Naive thymus-derived CD4-positive, alpha-beta T cell (primary cell): ENCODE results near the gene PTH2. TPM values are rescaled to one million over a fixed set of nuclear protein-coding genes. Genes with fewer than 3 reads are reported as not detected.

Experiments
- ATAC-seq: fragments of 150-1000 bp; cut with Tn5 transposase; 2 replicates; pipeline ENCODE4 v1.10.0; 2021; ENCODE audit warnings: mild to moderate bottlenecking, moderate library complexity
- CTCF ChIA-PET: fragments of 350-600 bp; sonication (Branson Sonifier 250); formaldehyde crosslinking; loops from one replicate; lab custom pipeline; 2021; ENCODE audit warnings: antibody characterized with exemption; lab: Charles Lee
- POLR2A ChIA-PET: fragments of 350-600 bp; sonication (Branson Sonifier 250); formaldehyde crosslinking; loops from one replicate; lab custom pipeline; 2021; ENCODE audit warnings: antibody characterized with exemption, inconsistent platforms; lab: Charles Lee
- DNase-seq, 9 donors: peaks; one replicate each; pipeline versions ENCODE4 v3.0.0 to v3.0.0-alpha.2; 2020 to 2022; ENCODE audit warnings: mixed read lengths in 1 of 9
- H3K27ac ChIP-seq: one replicate; pipeline ENCODE4 v1.7.0; 2013; ENCODE audit warnings: mild to moderate bottlenecking, low read depth, low read length, moderate library complexity
- H3K27me3 ChIP-seq, 2 donors: one replicate each; pipeline ENCODE4 v1.7.0; 2013; ENCODE audit warnings: low read length in 2 of 2, mild to moderate bottlenecking in 2 of 2, moderate library complexity in 2 of 2; ENCODE audit not compliant: control insufficient read depth in 2 of 2, insufficient read depth in 2 of 2
- H3K36me3 ChIP-seq, 3 experiments: 1 replicate in 2 of 3; 2 replicates in 1 of 3; pipeline ENCODE4 v1.7.0; 2013; ENCODE audit warnings: low read length in 3 of 3, mild to moderate bottlenecking in 3 of 3, moderate library complexity in 1 of 3; ENCODE audit not compliant: insufficient read depth in 3 of 3, control insufficient read depth in 2 of 3
- H3K4me1 ChIP-seq, 2 donors: one replicate each; pipeline ENCODE4 v1.7.0; 2013; ENCODE audit warnings: low read length in 2 of 2, mild to moderate bottlenecking in 2 of 2, moderate library complexity in 1 of 2; ENCODE audit not compliant: control insufficient read depth in 2 of 2, insufficient read depth in 2 of 2
- H3K4me3 ChIP-seq: 2 replicates; pipeline ENCODE4 v1.7.0; 2013; ENCODE audit warnings: mild to moderate bottlenecking, low read length
- H3K9me3 ChIP-seq, 3 experiments: 1 replicate in 2 of 3; 2 replicates in 1 of 3; pipeline ENCODE4 v1.7.0; 2013; ENCODE audit warnings: low read length in 3 of 3; ENCODE audit not compliant: control insufficient read depth in 2 of 3
- H3K27ac Mint-ChIP-seq, 9 donors: one replicate each; pipeline ENCODE4 v1.8.0; 2020 to 2022; ENCODE audit warnings: mixed read lengths in 9 of 9, mild to moderate bottlenecking in 8 of 9, moderate library complexity in 5 of 9, inconsistent platforms in 2 of 9
- H3K27me3 Mint-ChIP-seq, 5 donors: one replicate each; pipeline ENCODE4 v1.8.0; 2021 to 2022; ENCODE audit warnings: mixed read lengths in 5 of 5, mild to moderate bottlenecking in 1 of 5
- H3K36me3 Mint-ChIP-seq, 5 donors: one replicate each; pipeline ENCODE4 v1.8.0; 2020 to 2022; ENCODE audit warnings: mixed read lengths in 5 of 5, mild to moderate bottlenecking in 3 of 5, inconsistent platforms in 1 of 5
- H3K4me1 Mint-ChIP-seq, 7 donors: one replicate each; pipeline ENCODE4 v1.8.0; 2020 to 2022; ENCODE audit warnings: mixed read lengths in 7 of 7, mild to moderate bottlenecking in 3 of 7, inconsistent platforms in 1 of 7
- H3K4me3 Mint-ChIP-seq, 10 donors: one replicate each; pipeline ENCODE4 v1.8.0; 2020 to 2022; ENCODE audit warnings: mild to moderate bottlenecking in 10 of 10, mixed read lengths in 10 of 10, moderate library complexity in 6 of 10, inconsistent platforms in 2 of 10
- H3K9me3 Mint-ChIP-seq, 11 donors: one replicate each; pipeline ENCODE4 v1.8.0; 2020 to 2022; ENCODE audit warnings: mixed read lengths in 11 of 11, mild to moderate bottlenecking in 4 of 11, inconsistent platforms in 1 of 11, moderate library complexity in 1 of 11
- intact Hi-C, 2 donors: fragments of 100-400 bp; cut with micrococcal nuclease; formaldehyde crosslinking; loops; one replicate each; pipeline ENCODE4 v1.15.1; 2023
- polyA plus RNA-seq, 2 donors: library from polyadenylated mRNA; unstranded; fragments of 300-500 nt; fragmentation: Illumina TruSeq; gene quantifications; one replicate each; pipeline ENCODE4 v1.2.3, GENCODE V29; 2021
- total RNA-seq, 6 experiments: library from RNA in 5 of 6; stranded (reverse) in 5 of 6; gene quantifications; 1 replicate in 5 of 6; 2 replicates in 1 of 6; pipeline ENCODE4 v1.2.3 and lab custom pipeline; 2021 to 2026

Gene PTH2
- total and polyA plus RNA-seq, 7 experiments from 2014 or later = not detected

DNA sequence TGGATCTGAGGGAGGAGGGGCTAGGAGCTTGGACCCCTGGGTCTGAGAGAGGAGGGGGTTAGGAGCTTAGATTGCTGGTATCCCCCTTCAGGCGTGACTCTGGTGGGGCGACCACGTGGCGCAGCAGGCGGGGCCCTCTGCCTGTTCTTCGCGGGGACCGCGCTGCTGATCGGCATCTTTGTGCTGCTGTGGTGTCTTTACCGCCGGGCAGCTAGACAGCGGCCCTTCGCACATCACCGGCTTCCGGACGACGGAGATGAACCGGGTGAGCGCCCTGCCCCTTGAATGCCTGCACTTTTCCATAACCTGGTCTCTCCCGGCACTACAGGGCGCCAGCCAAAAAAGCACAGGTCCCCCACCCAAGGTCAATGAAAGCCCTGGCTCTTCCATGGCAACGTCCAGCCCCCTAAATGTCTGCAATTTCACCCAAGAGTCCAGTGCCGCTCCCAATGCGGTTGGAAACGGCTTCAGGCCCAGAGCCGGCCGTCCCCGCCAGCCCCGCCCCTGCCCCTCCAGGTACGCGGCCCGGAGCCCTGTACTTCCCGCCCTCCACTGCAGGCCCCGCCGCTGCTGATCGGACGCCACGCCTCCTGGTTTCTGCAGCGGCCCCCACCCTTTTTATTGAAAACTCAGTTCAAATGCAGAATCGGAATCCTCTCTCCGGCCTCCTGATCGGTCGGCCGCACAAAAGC is 4.8 kb upstream of the PTH2 start:
- Mint-ChIP-seq H3K9me3 (peaks cover 0 to 6% (median 0%) of the 10 kb centered on the region in 11 donors), H3K36me3 (peaks cover 0 to 8% (median 0%) of the 10 kb centered on the region in 5 donors), H3K27me3 (peaks cover 79 to 92% (median 87%) of the 10 kb centered on the region in 5 donors), H3K4me1 (peaks cover 42 to 70% (median 55%) of the 10 kb centered on the region in 7 donors), H3K27ac (peak overlapping the region in 1 of 9 donors; percentile 9), H3K4me3 (peak overlapping the region in 9 of 10 donors; percentile 54 to 66 (median 62))
- no peaks in the 10 kb centered on the region for H3K36me3 ChIP-seq
- no peak for DNase-seq
- intact Hi-C loops = no loop called here
- peak overlapping the region; percentile 27 for H3K4me3 ChIP-seq
- H3K9me3 ChIP-seq = no peaks in the 10 kb centered on the region
- peaks cover 13 to 55% of the 10 kb centered on the region in 2 donors for H3K27me3 ChIP-seq
- ChIA-PET POLR2A (interaction anchor here (1.6 kb wide), 1 partner anchor 10 kb away, joined by 4 read pairs; no protein-coding TSS in a partner anchor), CTCF (interaction anchor here (1.0 kb wide), 1 partner anchor 11 kb away, joined by 3 read pairs; no protein-coding TSS in a partner anchor)
- peaks cover 20 to 35% of the 10 kb centered on the region in 2 donors for H3K4me1 ChIP-seq
- H3K27ac ChIP-seq = no peak overlapping the region
- no peak for ATAC-seq

DNA sequence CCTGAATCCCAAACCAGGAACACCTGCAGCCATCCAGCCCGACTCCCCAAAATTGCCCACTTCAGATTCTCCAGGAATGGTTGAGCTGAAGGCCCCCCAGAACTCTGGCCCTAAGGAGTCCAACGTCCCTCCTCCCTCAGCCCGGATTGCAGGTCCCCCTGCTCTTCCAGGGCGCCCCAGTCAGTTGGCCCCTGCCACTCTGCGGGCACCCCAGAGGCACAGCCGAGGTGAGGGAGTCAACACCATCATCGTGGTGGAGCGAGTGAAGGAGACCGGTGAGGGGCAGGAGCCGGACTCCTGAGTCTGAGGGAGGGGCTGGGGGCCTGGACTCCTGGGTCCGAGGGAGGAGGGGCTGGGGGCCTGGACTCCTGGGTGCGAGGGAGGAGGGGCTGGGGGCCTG is 4.1 kb upstream of the PTH2 start:
- Mint-ChIP-seq H3K27ac (peak overlapping the region in 1 of 9 donors; percentile 81), H3K36me3 (peaks cover 0 to 8% (median 0%) of the 10 kb centered on the region in 5 donors), H3K9me3 (peaks cover 0 to 7% (median 0%) of the 10 kb centered on the region in 11 donors), H3K4me1 (peaks cover 43 to 74% (median 59%) of the 10 kb centered on the region in 7 donors), H3K27me3 (peaks cover 78 to 90% (median 89%) of the 10 kb centered on the region in 5 donors), H3K4me3 (peak overlapping the region in 7 of 10 donors; percentile 0 to 62 (median 50))
- no peak for ATAC-seq
- CTCF ChIA-PET = interaction anchor here (0.5 to 1.0 kb wide), 2 partner anchors 10 to 899 kb away, joined by 3 read pairs; no protein-coding TSS in a partner anchor
- Histone ChIP-seq H3K27ac (no peak overlapping the region), H3K9me3 (no peaks in the 10 kb centered on the region), H3K4me1 (peaks cover 25 to 35% of the 10 kb centered on the region in 2 donors), H3K36me3 (no peaks in the 10 kb centered on the region), H3K4me3 (no peak overlapping the region), H3K27me3 (peaks cover 15 to 52% of the 10 kb centered on the region in 2 donors)
- POLR2A ChIA-PET = interaction anchor here (1.6 kb wide), 1 partner anchor 9 kb away, joined by 4 read pairs; no protein-coding TSS in a partner anchor
- intact Hi-C loops = no loop called here
- no peak for DNase-seq

DNA sequence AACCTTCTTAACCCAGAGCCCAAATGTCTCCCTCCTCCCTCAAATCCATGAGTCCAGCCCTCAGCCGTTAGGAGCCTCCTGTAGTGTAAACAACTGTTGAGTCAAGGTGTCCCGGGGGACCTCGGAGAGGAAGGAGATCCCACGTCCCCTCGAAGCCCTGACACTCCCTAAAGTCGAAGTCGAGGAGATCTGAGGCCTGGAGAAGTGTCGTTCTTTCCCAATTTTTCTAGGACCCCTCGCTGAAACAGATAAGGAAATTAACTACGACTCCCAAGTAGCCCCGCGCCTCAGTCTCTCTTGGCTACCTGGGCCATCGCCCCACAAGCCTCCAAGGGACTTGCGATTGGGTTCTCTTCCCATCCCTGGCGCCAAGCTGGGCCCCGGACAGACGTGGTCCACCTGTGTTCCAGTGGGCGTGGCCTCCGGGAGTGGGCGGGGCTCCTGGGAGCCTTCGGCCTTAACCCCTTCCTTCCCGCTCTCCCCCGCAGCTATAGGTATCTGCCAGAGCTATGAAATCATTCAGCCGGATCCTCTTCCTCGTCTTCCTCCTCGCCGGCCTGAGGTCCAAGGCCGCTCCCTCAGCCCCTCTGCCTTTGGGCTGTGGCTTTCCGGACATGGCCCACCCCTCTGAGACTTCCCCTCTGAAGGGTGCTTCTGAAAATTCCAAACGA is 2.8 kb upstream of the PTH2 start:
- Mint-ChIP-seq H3K36me3 (peaks cover 0 to 13% (median 0%) of the 10 kb centered on the region in 5 donors), H3K4me1 (peaks cover 53 to 81% (median 64%) of the 10 kb centered on the region in 7 donors), H3K9me3 (peaks cover 0 to 7% (median 0%) of the 10 kb centered on the region in 11 donors), H3K4me3 (peak overlapping the region in 3 of 10 donors; percentile 13 to 60 (median 52)), H3K27ac (peak overlapping the region in 1 of 9 donors; percentile 64), H3K27me3 (peaks cover 82 to 94% (median 91%) of the 10 kb centered on the region in 5 donors)
- H3K4me3 ChIP-seq = no peak overlapping the region
- H3K27ac ChIP-seq = no peak overlapping the region
- peaks cover 31 to 38% of the 10 kb centered on the region in 2 donors for H3K4me1 ChIP-seq
- DNase-seq (peak in 1 of 9 donors; percentile 46), ATAC-seq (no peak)
- ChIA-PET CTCF (no interaction called here), POLR2A (interaction anchor here (1.0 to 1.6 kb wide), 2 partner anchors 8 to 62 kb away, joined by 3 to 4 read pairs; no protein-coding TSS in a partner anchor)
- intact Hi-C loops = loop anchor here in 1 of 2 donors (2.0 kb wide), 1 partner anchor 17 kb away; no protein-coding TSS in a partner anchor
- no peaks in the 10 kb centered on the region for H3K9me3 ChIP-seq
- H3K27me3 ChIP-seq = peaks cover 24 to 48% of the 10 kb centered on the region in 2 donors
- no peaks in the 10 kb centered on the region for H3K36me3 ChIP-seq

DNA sequence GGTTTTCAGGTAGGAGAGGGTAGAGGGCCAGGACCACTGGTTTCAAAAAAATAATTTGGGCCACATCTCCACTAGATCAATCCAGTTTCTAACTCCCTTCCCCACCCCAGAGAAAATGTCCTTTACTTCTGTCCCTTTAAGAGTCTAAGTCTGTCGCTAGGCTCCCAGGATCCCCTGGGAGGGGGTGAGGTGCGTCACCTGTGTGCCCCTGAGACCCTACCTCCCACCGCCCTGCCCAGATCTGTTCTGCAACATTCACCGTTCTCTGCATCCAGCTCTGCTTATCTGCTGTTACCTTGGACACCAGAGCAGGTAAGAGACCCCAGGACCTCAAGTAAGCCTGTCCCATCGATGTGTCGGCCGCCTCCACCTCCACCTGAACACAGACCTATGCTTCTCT is 1.9 kb upstream of the PTH2 start, which contains the start of gene GFY:
Gene GFY, plus strand, starts transcription at position 211 of the 400 bp plus-strand sequence. CDS start 1,043 bp downstream, outside the sequence.
- Histone ChIP-seq H3K36me3 (no peaks in the 10 kb centered on the region), H3K27me3 (peaks cover 26 to 48% of the 10 kb centered on the region in 2 donors), H3K4me3 (no peak within 1 kb of the TSS), H3K4me1 (peaks cover 34 to 38% of the 10 kb centered on the region in 2 donors), H3K27ac (no peak within 1 kb of the TSS), H3K9me3 (no peaks in the 10 kb centered on the region)
- Mint-ChIP-seq H3K27me3 (peaks cover 83 to 94% (median 91%) of the 10 kb centered on the region in 5 donors), H3K4me3 (peak within 1 kb of the TSS in 5 of 10 donors; percentile 54 to 96 (median 79)), H3K27ac (peak within 1 kb of the TSS in 1 of 9 donors; percentile 64), H3K9me3 (peaks cover 0 to 7% (median 0%) of the 10 kb centered on the region in 11 donors), H3K36me3 (peaks cover 0 to 13% (median 0%) of the 10 kb centered on the region in 5 donors), H3K4me1 (peaks cover 53 to 76% (median 63%) of the 10 kb centered on the region in 7 donors)
- ChIA-PET CTCF (interaction anchor here (0.7 to 1.7 kb wide), 4 partner anchors 14 to 51 kb away, joined by 3 to 5 read pairs (median 4); no protein-coding TSS in a partner anchor), POLR2A (interaction anchor here (1.0 to 1.4 kb wide), 3 partner anchors 28 to 63 kb away, joined by 3 to 5 read pairs (median 3); partner anchors contain the start of gene ALDH16A1)
- intact Hi-C loops = loop anchor here in 1 of 2 donors (2.0 kb wide), 1 partner anchor 16 kb away; no protein-coding TSS in a partner anchor
- DNase-seq (no peak), ATAC-seq (no peak)

DNA sequence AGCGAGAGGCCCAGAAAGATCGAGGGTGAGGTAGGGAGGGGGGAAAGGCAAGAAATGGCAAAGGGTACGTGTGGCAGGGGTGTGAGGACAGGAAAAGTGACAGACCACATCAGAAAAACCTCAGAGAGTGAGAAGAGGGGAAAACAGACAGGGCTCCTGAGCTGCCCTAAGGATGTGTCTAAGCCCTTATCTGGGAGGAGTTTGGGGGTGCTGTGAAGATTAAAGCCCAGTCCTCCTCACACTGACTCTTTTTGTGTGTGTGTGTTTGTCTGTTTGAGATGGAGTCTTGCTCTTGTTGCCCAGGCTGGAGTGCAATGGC is 703 bp upstream of the PTH2 start:
- ATAC-seq (peak; percentile 58), DNase-seq (peak in 2 of 9 donors; percentile 40 to 42)
- intact Hi-C loops = loop anchor here (1.0 to 2.0 kb wide), 3 partner anchors 15 to 19 kb away; no protein-coding TSS in a partner anchor
- H3K9me3 ChIP-seq = no peaks in the 10 kb centered on the region
- H3K9me3 Mint-ChIP-seq = peaks cover 0 to 8% (median 0%) of the 10 kb centered on the region in 11 donors
- peaks cover 34 to 38% of the 10 kb centered on the region in 2 donors for H3K4me1 ChIP-seq
- peak overlapping the region; percentile 48 to 96 (median 78) for H3K4me3 Mint-ChIP-seq
- peak overlapping the region; percentile 1 for H3K4me3 ChIP-seq
- POLR2A ChIA-PET = interaction anchor here (0.8 to 2.7 kb wide), 4 partner anchors 9 to 52 kb away, joined by 3 to 8 read pairs (median 4); no protein-coding TSS in a partner anchor
- H3K27ac ChIP-seq = no peak overlapping the region
- peak overlapping the region in 3 of 9 donors; percentile 5 to 20 (median 9) for H3K27ac Mint-ChIP-seq
- H3K36me3 Mint-ChIP-seq = peaks cover 0 to 13% (median 0%) of the 10 kb centered on the region in 5 donors
- peaks cover 87 to 97% (median 93%) of the 10 kb centered on the region in 5 donors for H3K27me3 Mint-ChIP-seq
- H3K4me1 Mint-ChIP-seq = peaks cover 55 to 72% (median 67%) of the 10 kb centered on the region in 7 donors
- CTCF ChIA-PET = interaction anchor here (0.6 to 1.7 kb wide), 3 partner anchors 13 to 57 kb away, joined by 3 to 5 read pairs (median 3); no protein-coding TSS in a partner anchor
- no peaks in the 10 kb centered on the region for H3K36me3 ChIP-seq
- peaks cover 30 to 48% of the 10 kb centered on the region in 2 donors for H3K27me3 ChIP-seq
